Measurements from ENCODE around the gene ERC2.

Gene ERC2

GRCh38 chr3:55724407-55724784 lies 743.9 kb downstream of the ERC2 start:
- Mint-ChIP-seq H3K36me3 (no peaks in the 10 kb centered on the region), H3K27ac (no peak overlapping the region), H3K4me1 (no peaks in the 10 kb centered on the region), H3K27me3 (no peaks in the 10 kb centered on the region), H3K9me3 (no peaks in the 10 kb centered on the region), H3K4me3 (no peak overlapping the region)
- ATAC-seq (ENCODE audit: low read depth) (no peak), DNase-seq (ENCODE audit: low spot score in 2 of 2) (no peak)

- Mint-ChIP-seq H3K4me1 (no peaks in the 10 kb centered on the region), H3K36me3 (no peaks in the 10 kb centered on the region), H3K27ac (no peak overlapping the region), H3K27me3 (no peaks in the 10 kb centered on the region), H3K9me3 (no peaks in the 10 kb centered on the region), H3K4me3 (no peak overlapping the region)
- DNase-seq (ENCODE audit: low spot score in 2 of 2) (no peak), ATAC-seq (ENCODE audit: low read depth) (no peak)
Observed at GRCh38 chr3:55723653-55724406, 744.4 kb downstream of the ERC2 start.

GRCh38 chr3:55721716-55722484 lies 746.4 kb downstream of the ERC2 start:
- DNase-seq (ENCODE audit: low spot score in 2 of 2) (no peak), ATAC-seq (ENCODE audit: low read depth) (no peak)
- Mint-ChIP-seq H3K27ac (no peak overlapping the region), H3K4me1 (no peaks in the 10 kb centered on the region), H3K27me3 (no peaks in the 10 kb centered on the region), H3K36me3 (no peaks in the 10 kb centered on the region), H3K9me3 (no peaks in the 10 kb centered on the region), H3K4me3 (no peak overlapping the region)

GRCh38 chr3:55720614-55721013 lies 747.7 kb downstream of the ERC2 start:
- no peaks in the 10 kb centered on the region for H3K36me3 Mint-ChIP-seq
- ATAC-seq (ENCODE audit: low read depth), result no peak
- no peak for DNase-seq (ENCODE audit: low spot score in 2 of 2)
- no peaks in the 10 kb centered on the region for H3K4me1 Mint-ChIP-seq
- no peaks in the 10 kb centered on the region for H3K9me3 Mint-ChIP-seq
- no peak overlapping the region for H3K27ac Mint-ChIP-seq
- H3K4me3 Mint-ChIP-seq, result no peak overlapping the region
- H3K27me3 Mint-ChIP-seq, result no peaks in the 10 kb centered on the region

GRCh38 chr3:55719508-55719907 lies 748.8 kb downstream of the ERC2 start:
- H3K27ac Mint-ChIP-seq, result no peak overlapping the region
- DNase-seq (ENCODE audit: low spot score in 2 of 2) (no peak), ATAC-seq (ENCODE audit: low read depth) (no peak)
- no peak overlapping the region for H3K4me3 Mint-ChIP-seq
- no peaks in the 10 kb centered on the region for H3K27me3 Mint-ChIP-seq
- H3K36me3 Mint-ChIP-seq, result no peaks in the 10 kb centered on the region
- no peaks in the 10 kb centered on the region for H3K9me3 Mint-ChIP-seq
- no peaks in the 10 kb centered on the region for H3K4me1 Mint-ChIP-seq

- H3K36me3 Mint-ChIP-seq, result no peaks in the 10 kb centered on the region
- ATAC-seq (ENCODE audit: low read depth) (no peak), DNase-seq (ENCODE audit: low spot score in 2 of 2) (no peak)
- H3K27me3 Mint-ChIP-seq, result no peaks in the 10 kb centered on the region
- H3K27ac Mint-ChIP-seq, result no peak overlapping the region
- H3K4me3 Mint-ChIP-seq, result no peak overlapping the region
- H3K9me3 Mint-ChIP-seq, result no peaks in the 10 kb centered on the region
- H3K4me1 Mint-ChIP-seq, result no peaks in the 10 kb centered on the region
Observed at GRCh38 chr3:55719006-55719405, 749.3 kb downstream of the ERC2 start.

GRCh38 chr3:55718521-55718921 lies 749.7 kb downstream of the ERC2 start:
- no peaks in the 10 kb centered on the region for H3K9me3 Mint-ChIP-seq
- ATAC-seq (ENCODE audit: low read depth), result no peak
- no peaks in the 10 kb centered on the region for H3K36me3 Mint-ChIP-seq
- DNase-seq (ENCODE audit: low spot score in 2 of 2), result no peak
- no peaks in the 10 kb centered on the region for H3K27me3 Mint-ChIP-seq
- H3K4me1 Mint-ChIP-seq, result no peaks in the 10 kb centered on the region
- H3K4me3 Mint-ChIP-seq, result no peak overlapping the region
- no peak overlapping the region for H3K27ac Mint-ChIP-seq

GRCh38 chr3:55718074-55718473 lies 750.2 kb downstream of the ERC2 start:
- ATAC-seq (ENCODE audit: low read depth) (no peak), DNase-seq (ENCODE audit: low spot score in 2 of 2) (no peak)
- no peaks in the 10 kb centered on the region for H3K9me3 Mint-ChIP-seq
- H3K36me3 Mint-ChIP-seq, result no peaks in the 10 kb centered on the region
- no peaks in the 10 kb centered on the region for H3K4me1 Mint-ChIP-seq
- no peak overlapping the region for H3K27ac Mint-ChIP-seq
- H3K27me3 Mint-ChIP-seq, result no peaks in the 10 kb centered on the region
- H3K4me3 Mint-ChIP-seq, result no peak overlapping the region

- no peaks in the 10 kb centered on the region for H3K36me3 Mint-ChIP-seq
- no peaks in the 10 kb centered on the region for H3K27me3 Mint-ChIP-seq
- ATAC-seq (ENCODE audit: low read depth), result no peak
- no peaks in the 10 kb centered on the region for H3K9me3 Mint-ChIP-seq
- no peak for DNase-seq (ENCODE audit: low spot score in 2 of 2)
- H3K4me1 Mint-ChIP-seq, result no peaks in the 10 kb centered on the region
- H3K4me3 Mint-ChIP-seq, result no peak overlapping the region
- H3K27ac Mint-ChIP-seq, result no peak overlapping the region
Observed at GRCh38 chr3:55717481-55717880, 750.8 kb downstream of the ERC2 start.

GRCh38 chr3:55716611-55717225 lies 751.5 kb downstream of the ERC2 start:
- H3K27ac Mint-ChIP-seq, result no peak overlapping the region
- H3K9me3 Mint-ChIP-seq, result no peaks in the 10 kb centered on the region

GRCh38 chr3:55716044-55716443 lies 752.2 kb downstream of the ERC2 start:
- no peaks in the 10 kb centered on the region for H3K27me3 Mint-ChIP-seq
- no peak overlapping the region for H3K27ac Mint-ChIP-seq
- no peaks in the 10 kb centered on the region for H3K4me1 Mint-ChIP-seq
- no peak overlapping the region for H3K4me3 Mint-ChIP-seq
- H3K36me3 Mint-ChIP-seq, result no peaks in the 10 kb centered on the region
- no peak for ATAC-seq (ENCODE audit: low read depth)
- no peak for DNase-seq (ENCODE audit: low spot score in 2 of 2)
- H3K9me3 Mint-ChIP-seq, result no peaks in the 10 kb centered on the region

More at GRCh38 chr3:55716611-55717225, 751.5 kb downstream of the ERC2 start:
- Mint-ChIP-seq H3K4me3 (no peak overlapping the region), H3K36me3 (no peaks in the 10 kb centered on the region), H3K4me1 (no peaks in the 10 kb centered on the region), H3K27me3 (no peaks in the 10 kb centered on the region)
- no peak for ATAC-seq (ENCODE audit: low read depth)
- DNase-seq (ENCODE audit: low spot score in 2 of 2), result no peak

- Mint-ChIP-seq H3K36me3 (no peaks in the 10 kb centered on the region), H3K27ac (no peak overlapping the region), H3K4me3 (no peak overlapping the region), H3K27me3 (peaks cover 2% of the 10 kb centered on the region), H3K4me1 (no peaks in the 10 kb centered on the region), H3K9me3 (peaks cover 2% of the 10 kb centered on the region)
- ATAC-seq (ENCODE audit: low read depth) (no peak), DNase-seq (ENCODE audit: low spot score in 2 of 2) (no peak)
Observed at GRCh38 chr3:55714057-55714456, 754.2 kb downstream of the ERC2 start.

- no peak overlapping the region for H3K27ac Mint-ChIP-seq
- H3K4me1 Mint-ChIP-seq, result no peaks in the 10 kb centered on the region
Observed at GRCh38 chr3:55711646-55712045, 756.6 kb downstream of the ERC2 start.

GRCh38 chr3:55709411-55710012 lies 758.8 kb downstream of the ERC2 start:
- Mint-ChIP-seq H3K27me3 (peaks cover 2% of the 10 kb centered on the region), H3K27ac (no peak overlapping the region), H3K9me3 (peaks cover 2% of the 10 kb centered on the region), H3K4me1 (no peaks in the 10 kb centered on the region), H3K4me3 (no peak overlapping the region), H3K36me3 (no peaks in the 10 kb centered on the region)
- DNase-seq (ENCODE audit: low spot score in 2 of 2) (no peak), ATAC-seq (ENCODE audit: low read depth) (no peak)

More at GRCh38 chr3:55711646-55712045, 756.6 kb downstream of the ERC2 start:
- no peak overlapping the region for H3K4me3 Mint-ChIP-seq
- DNase-seq (ENCODE audit: low spot score in 2 of 2) (no peak), ATAC-seq (ENCODE audit: low read depth) (no peak)
- peaks cover 2% of the 10 kb centered on the region for H3K27me3 Mint-ChIP-seq
- no peaks in the 10 kb centered on the region for H3K36me3 Mint-ChIP-seq
- peaks cover 2% of the 10 kb centered on the region for H3K9me3 Mint-ChIP-seq
